Measurements from ENCODE around the gene RAB35. TPM values are rescaled to one million over a fixed set of nuclear protein-coding genes. Genes with fewer than 3 reads are reported as not detected.
A peak's percentile ranks its signal among the peaks of the same experiment; 100 is the strongest.

RAB35 gene
- total RNA-seq, 1 donor from 2014 or later: 58.7 TPM

DNA sequence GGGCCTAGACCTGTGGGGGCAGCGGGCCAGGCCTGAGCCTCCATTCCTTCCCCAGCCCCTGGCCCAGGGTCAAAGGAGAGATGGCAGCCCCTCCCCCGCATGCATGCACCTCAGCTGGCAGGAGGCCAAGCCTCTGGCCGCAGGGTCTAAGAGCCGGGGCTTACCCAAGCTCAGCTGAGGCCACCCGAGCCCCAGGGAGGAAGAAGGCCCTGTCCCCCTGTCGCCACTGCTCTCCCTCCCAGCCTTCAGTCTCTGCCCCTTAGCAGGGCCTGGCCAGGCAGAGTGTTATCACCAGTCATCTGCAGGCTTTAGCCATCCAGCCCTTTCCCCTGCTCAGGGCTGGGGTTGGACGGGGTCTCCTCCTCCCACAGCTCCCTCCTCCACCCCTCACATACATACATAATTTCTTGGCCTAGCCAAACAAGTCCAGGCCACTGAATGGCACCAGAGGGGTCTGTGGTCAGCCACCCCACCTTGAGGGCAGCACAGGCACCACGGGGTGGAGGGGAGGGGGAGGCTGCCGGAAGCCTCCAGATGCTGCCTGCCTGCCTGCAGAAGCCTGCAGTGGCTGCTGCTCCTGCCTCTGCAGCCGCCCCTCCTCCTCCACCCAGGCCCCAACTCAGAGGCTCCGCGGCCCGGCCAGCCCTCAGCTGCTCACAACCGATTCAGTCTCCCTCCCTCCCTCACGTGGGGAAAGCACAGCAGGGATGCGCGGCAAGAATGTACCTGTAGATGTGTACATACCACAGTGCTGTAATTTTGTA lies 22.8 kb downstream of the RAB35 start:
- H3K9me3 ChIP-seq: no peaks in the 10 kb centered on the region
- H3K36me3 ChIP-seq: peaks cover 48% of the 10 kb centered on the region
- ATAC-seq (no peak), DNase-seq (no peak)
- intact Hi-C loops (cut with DNase I): no loop called here
- TF ChIP-seq CTCF (IDR thresholded peaks at IDR 0.05): no peak
- no peak overlapping the region for H3K27ac ChIP-seq
- no peak overlapping the region for H3K4me3 ChIP-seq
- no peaks in the 10 kb centered on the region for H3K27me3 ChIP-seq
- H3K4me1 ChIP-seq: no peaks in the 10 kb centered on the region

DNA sequence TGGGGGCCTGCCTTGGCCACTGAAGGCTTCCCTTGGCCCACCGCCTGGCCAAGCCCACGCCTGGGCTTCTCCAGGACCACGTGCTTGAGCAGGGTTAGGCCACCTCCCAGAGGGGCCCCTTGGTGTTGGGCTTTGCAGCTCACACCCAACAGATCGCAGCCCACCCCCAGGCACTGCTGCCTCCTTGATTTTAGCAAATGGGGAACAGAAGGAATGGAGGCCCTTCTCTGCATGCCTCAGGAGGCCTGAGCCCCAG lies 23.3 kb downstream of the RAB35 start:
- no peak overlapping the region for H3K27ac ChIP-seq
- H3K27me3 ChIP-seq: no peaks in the 10 kb centered on the region
- ATAC-seq (peak; percentile 2), DNase-seq (no peak)
- peaks cover 43% of the 10 kb centered on the region for H3K36me3 ChIP-seq
- no peaks in the 10 kb centered on the region for H3K4me1 ChIP-seq
- no peak for TF ChIP-seq CTCF (IDR thresholded peaks at IDR 0.05)
- H3K4me3 ChIP-seq: no peak overlapping the region
- H3K9me3 ChIP-seq: no peaks in the 10 kb centered on the region
- intact Hi-C loops (cut with DNase I): no loop called here

DNA sequence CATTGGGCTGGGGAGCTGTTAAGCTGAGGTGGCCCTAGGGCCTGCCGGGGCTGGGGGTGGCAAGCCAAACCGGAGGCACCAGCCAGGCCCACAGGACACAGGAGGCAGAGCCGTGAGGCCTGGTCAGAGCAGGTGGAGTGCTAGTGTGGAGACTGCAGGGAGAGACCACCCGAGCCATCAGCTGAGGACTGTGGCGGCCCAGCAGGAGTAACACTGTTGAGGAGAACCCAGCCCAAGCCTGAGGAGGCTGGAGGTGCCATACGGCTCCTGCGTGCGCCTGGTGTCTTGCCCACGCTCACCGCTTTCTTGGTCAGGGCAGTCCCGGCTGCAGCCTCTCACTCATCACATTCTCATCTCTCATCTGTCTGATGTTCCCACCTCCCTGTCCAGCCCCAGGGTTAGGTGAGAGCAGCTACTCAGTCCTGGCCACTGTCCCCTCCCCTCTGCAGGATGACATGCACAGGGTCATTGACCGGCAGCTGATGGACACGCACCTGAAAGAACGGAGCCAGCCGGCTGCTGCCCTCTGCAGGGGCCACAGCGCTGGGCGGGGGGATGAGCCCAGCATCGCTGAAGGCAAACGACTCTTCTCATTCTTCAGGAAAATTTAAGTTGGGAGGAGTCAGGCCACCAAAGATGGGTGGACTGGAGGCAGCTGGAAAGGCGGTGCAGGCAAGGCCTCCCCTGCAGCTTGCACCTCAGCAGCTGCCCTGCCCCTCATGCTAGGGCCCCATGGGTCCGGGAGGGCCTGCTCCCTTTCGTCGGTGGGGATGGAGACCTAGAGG lies 23.8 kb downstream of the RAB35 start:
- Histone ChIP-seq H3K27me3 (no peaks in the 10 kb centered on the region), H3K4me3 (no peak overlapping the region), H3K4me1 (no peaks in the 10 kb centered on the region), H3K9me3 (no peaks in the 10 kb centered on the region), H3K27ac (no peak overlapping the region), H3K36me3 (peaks cover 38% of the 10 kb centered on the region)
- TF ChIP-seq CTCF (IDR thresholded peaks at IDR 0.05): no peak
- DNase-seq: no peak
- peak; percentile 3 for ATAC-seq
- intact Hi-C loops (cut with DNase I): no loop called here

DNA sequence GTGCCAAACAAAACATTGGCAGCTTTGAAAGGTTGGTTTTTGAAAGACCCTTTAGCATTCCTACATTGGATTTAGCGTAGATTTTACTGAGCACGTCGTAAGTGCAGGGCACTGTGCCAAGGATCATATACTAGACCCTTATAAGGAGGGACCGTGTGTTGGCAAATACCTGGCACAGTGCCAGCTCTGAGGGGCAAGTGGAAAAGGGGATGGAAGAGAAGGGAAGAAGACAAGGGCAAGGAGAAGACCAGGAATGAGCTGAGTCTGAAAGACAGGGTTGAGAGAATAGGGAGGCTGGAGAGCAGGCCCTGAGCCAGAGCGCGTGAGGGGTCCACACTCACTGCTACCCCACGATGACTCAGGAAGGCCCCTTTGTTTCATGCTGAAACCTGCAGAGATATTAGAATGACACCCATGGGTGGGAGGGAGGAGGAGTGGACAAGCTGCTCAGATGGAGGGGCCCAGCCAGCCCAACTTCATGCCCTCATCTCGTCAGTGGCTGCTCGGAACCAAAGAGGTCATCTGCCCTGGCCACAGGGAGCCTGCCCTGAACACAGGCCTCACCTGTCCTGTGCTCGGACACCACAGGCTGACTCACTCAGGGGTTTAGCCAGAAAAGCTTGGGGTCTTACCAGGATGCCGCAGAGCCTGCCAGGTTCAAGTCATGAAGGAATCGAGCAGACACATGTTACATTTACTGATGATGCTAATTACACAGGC lies 25.0 kb downstream of the RAB35 start:
- Histone ChIP-seq H3K36me3 (peaks cover 26% of the 10 kb centered on the region), H3K27me3 (no peaks in the 10 kb centered on the region), H3K27ac (no peak overlapping the region), H3K9me3 (no peaks in the 10 kb centered on the region), H3K4me3 (no peak overlapping the region), H3K4me1 (peaks cover 5% of the 10 kb centered on the region)
- ATAC-seq: no peak
- no peak for TF ChIP-seq CTCF (IDR thresholded peaks at IDR 0.05)
- DNase-seq: no peak
- intact Hi-C loops (cut with DNase I): no loop called here

GRCh38 chr12:120090626-120091295 lies 25.8 kb downstream of the RAB35 start:
- no peaks in the 10 kb centered on the region for H3K27me3 ChIP-seq
- no peak for ATAC-seq
- no peak overlapping the region for H3K27ac ChIP-seq
- intact Hi-C loops (cut with DNase I): no loop called here
- H3K36me3 ChIP-seq: peaks cover 18% of the 10 kb centered on the region
- DNase-seq: no peak
- no peak for TF ChIP-seq CTCF (IDR thresholded peaks at IDR 0.05)
- no peak overlapping the region for H3K4me3 ChIP-seq
- H3K4me1 ChIP-seq: peaks cover 5% of the 10 kb centered on the region
- no peaks in the 10 kb centered on the region for H3K9me3 ChIP-seq
